COLO829 (cell line): Measurements from ENCODE around the gene PLEKHH2.
A peak's percentile ranks its signal among the peaks of the same experiment; 100 is the strongest.
"Not testable (repeated sequence)": the region's sequence is repeated elsewhere in the genome, so short reads cannot be mapped to it uniquely, and the experiment has no call there.

Experiments used
- DNase-seq: peaks from one replicate; pipeline ENCODE4 v3.0.0; 2012; ENCODE audit warnings: low spot score

The PLEKHH2 gene

DNA sequence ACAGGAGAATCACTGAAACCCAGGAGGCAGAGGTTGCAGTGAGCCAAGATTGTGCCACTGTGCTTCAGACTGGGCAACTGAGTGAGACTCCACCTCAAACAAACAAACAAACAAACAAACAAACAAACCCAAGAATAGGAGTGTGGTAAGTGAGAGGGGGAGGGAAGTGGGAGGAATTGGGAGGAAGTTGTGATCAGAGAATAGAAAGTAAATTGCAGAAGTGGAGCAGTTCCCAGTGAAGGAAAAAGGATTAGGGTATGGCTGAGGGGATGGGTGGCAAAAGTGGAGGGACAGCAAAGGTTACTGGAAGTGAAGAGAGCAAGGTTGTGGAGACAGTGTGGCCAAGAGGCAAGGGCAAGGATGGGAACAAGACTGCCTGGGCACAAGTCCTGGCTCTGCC is 80.3 kb downstream of the PLEKHH2 start:
- no peak for DNase-seq

DNA sequence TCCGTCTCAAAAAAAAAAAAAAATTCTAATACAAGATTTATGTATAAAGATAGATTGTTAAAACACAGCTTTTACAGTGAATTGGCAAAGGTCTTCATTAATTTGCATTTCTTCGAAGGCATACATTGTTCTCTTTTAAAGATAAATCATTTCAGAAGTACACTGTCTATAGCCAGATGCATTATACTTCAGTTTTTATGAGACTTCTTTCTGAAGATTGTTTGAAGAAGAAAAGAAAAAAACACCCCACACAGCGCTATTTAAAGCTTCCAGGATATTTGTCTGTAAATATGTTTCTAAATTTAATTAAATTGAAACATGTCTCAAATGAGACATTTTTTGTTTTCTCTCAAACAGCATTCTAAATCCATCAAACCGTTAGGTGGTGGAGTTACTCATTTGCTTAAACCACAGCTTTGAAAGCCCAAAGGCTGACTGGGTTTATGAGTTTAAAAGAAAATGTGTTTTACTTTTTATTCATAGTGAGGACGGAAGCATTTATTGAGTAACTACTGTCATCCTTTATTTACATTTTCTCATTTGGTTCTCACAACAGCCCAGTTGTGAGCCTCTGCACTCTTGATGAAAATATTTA is 81.6 kb downstream of the PLEKHH2 start:
- no peak for DNase-seq

DNA sequence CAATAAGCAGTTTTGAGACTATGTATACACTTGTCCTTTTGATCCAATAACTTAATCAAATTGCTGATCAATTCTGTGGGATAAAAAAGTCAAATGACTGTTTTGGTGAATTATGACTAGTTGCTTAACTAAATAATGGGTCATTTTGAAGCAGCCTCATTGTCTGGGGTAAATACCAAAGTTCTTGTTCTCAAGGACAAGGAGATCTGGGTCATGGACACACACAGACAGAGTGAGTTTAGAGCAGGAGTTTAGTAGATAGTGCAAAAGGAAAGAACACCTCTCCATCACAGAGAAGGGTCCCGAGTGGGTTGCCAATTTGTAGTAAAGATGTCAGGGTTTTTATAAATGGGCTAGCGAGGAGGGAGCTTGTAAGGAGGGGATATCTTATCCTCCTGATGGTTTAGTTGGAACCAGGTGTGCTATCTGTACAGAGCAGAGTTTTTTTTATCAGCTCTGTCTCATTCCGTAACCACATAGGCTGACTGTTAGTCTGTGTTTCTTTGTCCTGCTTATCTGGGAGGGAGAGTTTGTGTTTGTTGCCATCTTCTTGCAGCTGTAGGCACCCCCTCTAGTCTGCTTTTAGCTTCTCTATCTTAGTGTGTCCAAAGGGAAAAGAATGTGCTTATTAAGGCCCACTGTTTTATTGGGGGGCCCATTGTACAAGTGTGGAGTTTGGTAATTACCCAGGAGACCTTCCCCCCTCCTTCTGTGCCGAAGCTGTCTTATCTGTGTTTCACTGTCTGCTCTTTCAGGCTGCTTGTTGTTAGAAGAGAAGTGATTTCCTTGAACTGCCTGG is 87.9 kb downstream of the PLEKHH2 start:
- DNase-seq = no peak

DNA sequence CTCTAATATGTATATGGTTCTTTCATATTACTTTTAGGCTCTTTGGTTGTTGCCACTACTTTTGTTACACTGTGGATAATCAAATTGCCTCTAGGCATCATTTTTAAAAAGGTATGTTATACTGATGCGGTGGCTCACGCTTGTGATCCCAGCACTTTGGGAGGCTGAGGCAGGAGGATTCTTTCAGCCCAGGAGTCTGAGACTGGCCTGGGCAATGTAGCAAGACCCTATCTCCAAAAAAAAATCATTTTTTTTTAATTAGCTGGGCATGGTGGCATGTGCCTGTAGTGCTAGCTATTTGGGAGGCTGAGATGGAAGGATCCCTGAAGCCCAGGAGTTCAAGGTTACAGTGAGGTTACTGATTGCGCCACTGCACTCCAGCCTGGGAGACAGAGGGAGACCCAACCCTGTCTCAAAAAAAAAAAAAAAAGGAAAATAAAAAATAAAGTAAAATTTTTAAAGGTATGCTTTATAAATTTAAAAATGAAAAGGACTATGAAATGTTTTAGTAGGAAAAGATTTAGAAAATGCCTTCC is 88.7 kb downstream of the PLEKHH2 start:
- DNase-seq = no peak

- not testable (repeated sequence) for DNase-seq
Measured at GRCh38 chr2:43726961-43727633, 90.0 kb downstream of the PLEKHH2 start.

- no peak for DNase-seq
Measured at GRCh38 chr2:43727634-43728014, 90.6 kb downstream of the PLEKHH2 start.

DNA sequence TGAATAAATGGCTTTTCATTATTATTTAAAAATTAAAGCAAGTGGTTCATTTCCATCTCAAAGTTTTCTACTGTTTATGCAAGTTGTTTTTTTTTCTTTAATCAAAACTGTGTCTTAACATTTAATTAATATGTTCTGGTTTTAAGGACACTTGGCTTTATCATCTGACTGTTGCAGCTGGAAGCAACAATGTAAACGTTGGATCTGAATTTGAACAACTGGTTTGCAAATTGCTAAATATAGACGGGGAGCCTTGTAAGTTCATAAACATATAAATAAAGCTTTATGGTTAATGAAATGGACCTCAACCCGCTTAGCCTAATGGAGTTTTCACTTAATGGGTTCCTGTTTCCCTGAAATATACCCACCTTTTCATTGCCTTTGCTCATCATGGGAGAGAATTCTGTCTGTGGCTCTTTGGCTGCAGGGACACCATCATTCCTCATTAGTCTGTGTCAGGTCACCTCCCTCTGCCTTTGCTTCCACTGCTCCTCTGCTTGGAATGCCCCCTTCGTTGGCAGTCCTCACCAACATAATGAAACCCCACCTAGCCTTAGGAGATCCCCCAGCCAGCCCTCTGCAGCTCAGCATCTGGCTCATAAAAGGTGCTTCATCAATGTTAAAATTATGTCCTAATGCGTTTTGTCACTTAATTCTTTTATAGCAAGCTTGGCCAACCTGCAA is 92.6 kb downstream of the PLEKHH2 start:
- DNase-seq = no peak

DNA sequence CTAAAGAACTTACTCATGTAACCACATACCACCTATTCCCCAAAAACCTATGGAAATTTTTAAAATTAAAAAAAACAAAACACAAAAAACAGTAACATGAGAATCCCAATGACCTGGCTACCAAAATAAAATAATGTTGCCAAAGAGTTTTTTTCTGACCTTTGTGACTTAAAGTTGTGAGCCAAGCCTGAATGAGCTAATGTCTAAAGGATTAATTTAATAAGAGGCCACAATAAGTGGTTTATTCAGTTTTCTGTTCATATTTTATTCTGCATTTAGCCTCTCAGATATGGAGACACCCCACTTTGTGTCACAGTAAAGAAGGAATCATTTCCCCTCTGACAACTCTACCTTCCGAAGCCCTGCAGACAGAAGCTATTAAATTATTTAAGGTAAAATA is 94.2 kb downstream of the PLEKHH2 start:
- DNase-seq = no peak

GRCh38 chr2:43736637-43737036 is 99.6 kb downstream of the PLEKHH2 start:
- no peak for DNase-seq

- no peak for DNase-seq
Measured at GRCh38 chr2:43737097-43737854, 100.2 kb downstream of the PLEKHH2 start.

- DNase-seq = no peak
Measured at GRCh38 chr2:43737855-43738254, 100.8 kb downstream of the PLEKHH2 start.

- no peak for DNase-seq
Measured at GRCh38 chr2:43738257-43738656, 101.2 kb downstream of the PLEKHH2 start.

GRCh38 chr2:43743706-43744105 is 106.6 kb downstream of the PLEKHH2 start:
- no peak for DNase-seq

DNA sequence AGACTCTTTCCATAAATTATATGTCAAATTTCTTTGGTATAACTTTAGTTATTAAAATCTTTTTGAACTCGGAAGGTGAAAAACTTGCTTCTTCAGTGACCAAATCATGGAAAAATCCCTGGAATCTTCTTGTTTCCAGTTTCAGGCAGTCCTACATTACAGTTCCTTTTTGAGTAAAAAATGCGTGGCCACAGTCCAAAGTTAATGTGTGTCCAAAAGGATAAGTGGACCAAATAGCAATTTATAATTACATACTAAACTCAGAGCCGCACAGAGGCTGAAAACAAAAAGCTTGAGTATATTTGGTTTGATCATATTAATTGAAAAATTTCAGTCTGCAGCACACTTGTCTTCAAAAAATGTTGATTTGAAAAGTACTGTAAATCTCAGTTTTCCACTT is 108.4 kb downstream of the PLEKHH2 start:
- DNase-seq = no peak

- no peak for DNase-seq
Measured at GRCh38 chr2:43748333-43748732, 111.3 kb downstream of the PLEKHH2 start.

- no peak for DNase-seq
Measured at GRCh38 chr2:43749583-43749982, 112.5 kb downstream of the PLEKHH2 start.

DNA sequence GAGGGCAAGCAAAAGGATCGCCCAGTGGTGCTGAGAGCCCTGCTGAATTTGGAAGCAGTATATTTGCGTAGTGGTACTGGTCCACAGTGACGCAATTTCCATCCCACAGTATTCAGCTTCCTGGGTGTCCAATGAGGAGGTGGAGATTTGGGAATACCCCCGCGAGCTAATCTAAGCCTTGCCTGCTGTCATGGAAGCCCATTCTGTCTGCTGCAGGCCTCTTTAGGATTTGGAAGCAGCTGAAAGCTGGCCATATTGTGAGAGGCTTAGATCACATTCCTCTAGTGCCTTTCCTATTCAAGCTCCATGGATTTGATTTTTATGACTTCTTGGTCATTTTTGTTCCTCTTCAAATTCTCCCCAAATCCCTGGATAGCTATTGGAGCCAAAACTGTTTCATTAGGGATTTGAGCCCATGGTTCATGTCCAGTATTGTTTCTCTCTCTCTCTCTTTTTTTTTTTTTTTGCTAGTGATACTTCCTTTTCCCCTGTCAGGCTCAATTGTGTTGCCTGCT is 114.5 kb downstream of the PLEKHH2 start:
- no peak for DNase-seq

DNA sequence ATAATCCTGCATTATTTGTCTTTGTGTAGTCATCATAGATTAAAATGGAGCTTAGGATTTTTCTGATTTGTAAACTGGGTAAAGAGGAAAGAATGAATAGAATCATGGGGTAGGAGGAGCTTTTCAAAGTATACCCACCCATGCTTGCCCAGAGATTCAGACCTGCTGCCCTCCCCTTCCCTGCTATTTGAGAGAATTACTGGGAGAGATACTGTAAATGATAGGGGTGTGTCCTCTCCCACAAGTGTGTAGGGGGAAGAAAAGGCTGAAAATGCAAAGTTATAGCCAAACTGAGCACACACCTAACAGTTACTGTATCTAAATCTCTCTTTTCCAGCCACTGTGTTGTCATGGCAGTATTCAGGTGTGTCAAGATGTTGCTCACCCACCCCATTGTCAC is 115.2 kb downstream of the PLEKHH2 start:
- no peak for DNase-seq

DNA sequence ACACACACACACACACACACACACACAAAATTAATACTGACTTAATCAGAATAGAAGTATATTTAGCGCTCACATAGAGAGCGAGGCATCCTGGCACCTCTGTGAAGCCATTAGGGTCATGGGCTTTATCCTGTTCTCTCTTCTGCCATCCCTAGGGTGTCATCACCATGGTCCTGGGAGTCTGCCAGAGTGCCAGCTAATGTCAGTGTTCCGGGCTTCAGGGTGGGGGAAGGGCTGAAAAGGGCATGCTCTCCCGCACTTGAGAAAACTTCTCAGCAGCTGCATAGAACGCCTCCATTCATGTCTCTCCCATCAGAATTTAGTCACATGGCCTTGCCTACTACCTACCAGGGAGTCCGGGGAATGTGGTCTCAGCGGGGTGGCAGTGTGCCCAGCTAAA is 117.1 kb downstream of the PLEKHH2 start:
- peak; percentile 59 for DNase-seq

GRCh38 chr2:43758739-43759138 is 121.7 kb downstream of the PLEKHH2 start:
- no peak for DNase-seq

GRCh38 chr2:43759195-43759594 is 122.1 kb downstream of the PLEKHH2 start:
- DNase-seq = peak; percentile 49
